Osteoblast (primary cell): Measurements from ENCODE around the gene MRPL52. TPM values are rescaled to one million over a fixed set of nuclear protein-coding genes. Genes with fewer than 3 reads are reported as not detected.

Experiments
- DNase-seq: peaks from one replicate; pipeline ENCODE4 v3.0.0; 2011; ENCODE audit warnings: low spot score, mixed read lengths; ENCODE audit not compliant: insufficient read length; ENCODE audit errors: missing footprints
- H2AFZ ChIP-seq: 2 replicates; pipeline ENCODE4 v1.6.0; 2011; ENCODE audit warnings: mild to moderate bottlenecking, low read length
- H3K27ac ChIP-seq: 2 replicates; pipeline ENCODE4 v1.5.1; 2011; ENCODE audit warnings: mild to moderate bottlenecking, low read depth, low read length, moderate library complexity
- H3K27me3 ChIP-seq: 2 replicates; pipeline ENCODE4 v1.6.0; 2012; ENCODE audit warnings: mild to moderate bottlenecking, control low read depth, inconsistent platforms, low read length, moderate library complexity; ENCODE audit not compliant: insufficient read depth
- H3K36me3 ChIP-seq: 2 replicates; pipeline ENCODE4 v1.5.1; 2011; ENCODE audit warnings: mild to moderate bottlenecking, low read length, control low read depth, moderate library complexity; ENCODE audit not compliant: insufficient read depth
- H3K4me1 ChIP-seq: 2 replicates; pipeline ENCODE4 v1.5.1; 2011; ENCODE audit warnings: mild to moderate bottlenecking, low read length, control low read depth, moderate library complexity; ENCODE audit not compliant: insufficient read depth
- H3K4me2 ChIP-seq: 2 replicates; pipeline ENCODE4 v1.6.0; 2011; ENCODE audit warnings: mild to moderate bottlenecking, low read length; ENCODE audit not compliant: insufficient read depth
- H3K4me3 ChIP-seq: fragments of 200-600 bp; sonication (generic); 3 replicates; pipeline ENCODE4 v1.5.1; 2012; ENCODE audit warnings: mild to moderate bottlenecking, low read length, inconsistent platforms; ENCODE audit not compliant: insufficient read depth
- H3K79me2 ChIP-seq: 2 replicates; pipeline ENCODE4 v1.6.0; 2012; ENCODE audit warnings: mild to moderate bottlenecking, low read length, control low read depth, inconsistent platforms; ENCODE audit not compliant: insufficient read depth
- H3K9me3 ChIP-seq: 2 replicates; pipeline ENCODE4 v1.5.1; 2011; ENCODE audit warnings: low read depth, low read length, control low read depth
- H4K20me1 ChIP-seq: 2 replicates; pipeline ENCODE4 v1.6.0; 2012; ENCODE audit warnings: mild to moderate bottlenecking, low read length, control low read depth; ENCODE audit not compliant: insufficient read depth
- CTCF ChIP-seq: IDR thresholded peaks from 2 replicates; pipeline ENCODE4 v1.5.1; 2011; ENCODE audit warnings: mild to moderate bottlenecking, low read depth, low read length, moderate library complexity; ENCODE audit errors: extremely low read depth
- total RNA-seq: library from RNA; depleted of rRNA; stranded (reverse); fragments of >200 nt; gene quantifications from 2 replicates; pipeline ENCODE4 v1.2.3, GENCODE V29; 2012

The MRPL52 gene
- total RNA-seq, 1 donor = 31.5 TPM

GRCh38 chr14:22807432-22808087 lies 22.1 kb upstream of the MRPL52 start:
- H2AFZ ChIP-seq = no peak overlapping the region
- H3K79me2 ChIP-seq = no peaks in the 10 kb centered on the region
- H3K27ac ChIP-seq = no peak overlapping the region
- no peak for TF ChIP-seq CTCF
- no peaks in the 10 kb centered on the region for H3K27me3 ChIP-seq
- H3K4me2 ChIP-seq = no peak overlapping the region
- H3K9me3 ChIP-seq = no peaks in the 10 kb centered on the region
- no peaks in the 10 kb centered on the region for H3K4me1 ChIP-seq
- H3K4me3 ChIP-seq = no peak overlapping the region
- no peak for DNase-seq
- no peaks in the 10 kb centered on the region for H4K20me1 ChIP-seq
- no peaks in the 10 kb centered on the region for H3K36me3 ChIP-seq

- Histone ChIP-seq H3K36me3 (no peaks in the 10 kb centered on the region), H3K4me2 (no peak overlapping the region)
- TF ChIP-seq CTCF = no peak
Observed at GRCh38 chr14:22808388-22809209, 21.1 kb upstream of the MRPL52 start.

GRCh38 chr14:22811722-22812121 lies 18.0 kb upstream of the MRPL52 start:
- no peaks in the 10 kb centered on the region for H3K79me2 ChIP-seq
- H3K4me1 ChIP-seq = no peaks in the 10 kb centered on the region
- H3K27me3 ChIP-seq = peaks cover 10% of the 10 kb centered on the region
- DNase-seq = no peak
- no peak overlapping the region for H2AFZ ChIP-seq
- no peaks in the 10 kb centered on the region for H3K9me3 ChIP-seq
- no peak overlapping the region for H3K4me2 ChIP-seq
- H3K4me3 ChIP-seq = no peak overlapping the region
- no peaks in the 10 kb centered on the region for H3K36me3 ChIP-seq
- no peaks in the 10 kb centered on the region for H4K20me1 ChIP-seq
- no peak overlapping the region for H3K27ac ChIP-seq
- TF ChIP-seq CTCF = no peak

More at GRCh38 chr14:22808388-22809209, 21.1 kb upstream of the MRPL52 start:
- no peaks in the 10 kb centered on the region for H3K9me3 ChIP-seq
- no peak overlapping the region for H2AFZ ChIP-seq
- no peaks in the 10 kb centered on the region for H3K4me1 ChIP-seq
- no peaks in the 10 kb centered on the region for H4K20me1 ChIP-seq
- no peaks in the 10 kb centered on the region for H3K79me2 ChIP-seq
- no peak for DNase-seq
- no peak overlapping the region for H3K4me3 ChIP-seq
- H3K27ac ChIP-seq = no peak overlapping the region
- H3K27me3 ChIP-seq = no peaks in the 10 kb centered on the region

GRCh38 chr14:22812744-22813143 lies 16.9 kb upstream of the MRPL52 start:
- Histone ChIP-seq H3K79me2 (no peaks in the 10 kb centered on the region), H4K20me1 (no peaks in the 10 kb centered on the region), H3K36me3 (no peaks in the 10 kb centered on the region), H3K4me2 (no peak overlapping the region), H3K4me3 (no peak overlapping the region), H2AFZ (no peak overlapping the region), H3K27ac (no peak overlapping the region), H3K27me3 (peaks cover 10% of the 10 kb centered on the region), H3K4me1 (peaks cover under 1% of the 10 kb centered on the region), H3K9me3 (no peaks in the 10 kb centered on the region)
- no peak for DNase-seq
- TF ChIP-seq CTCF = no peak
